ENCODE measurements around the gene RGMA.

GRCh38 chr15:93037820-93038705 is 50.9 kb downstream of the RGMA start:
- TF ChIP-seq, protein P1, sequence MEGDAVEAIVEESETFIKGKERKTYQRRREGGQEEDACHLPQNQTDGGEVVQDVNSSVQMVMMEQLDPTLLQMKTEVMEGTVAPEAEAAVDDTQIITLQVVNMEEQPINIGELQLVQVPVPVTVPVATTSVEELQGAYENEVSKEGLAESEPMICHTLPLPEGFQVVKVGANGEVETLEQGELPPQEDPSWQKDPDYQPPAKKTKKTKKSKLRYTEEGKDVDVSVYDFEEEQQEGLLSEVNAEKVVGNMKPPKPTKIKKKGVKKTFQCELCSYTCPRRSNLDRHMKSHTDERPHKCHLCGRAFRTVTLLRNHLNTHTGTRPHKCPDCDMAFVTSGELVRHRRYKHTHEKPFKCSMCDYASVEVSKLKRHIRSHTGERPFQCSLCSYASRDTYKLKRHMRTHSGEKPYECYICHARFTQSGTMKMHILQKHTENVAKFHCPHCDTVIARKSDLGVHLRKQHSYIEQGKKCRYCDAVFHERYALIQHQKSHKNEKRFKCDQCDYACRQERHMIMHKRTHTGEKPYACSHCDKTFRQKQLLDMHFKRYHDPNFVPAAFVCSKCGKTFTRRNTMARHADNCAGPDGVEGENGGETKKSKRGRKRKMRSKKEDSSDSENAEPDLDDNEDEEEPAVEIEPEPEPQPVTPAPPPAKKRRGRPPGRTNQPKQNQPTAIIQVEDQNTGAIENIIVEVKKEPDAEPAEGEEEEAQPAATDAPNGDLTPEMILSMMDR (conservative IDR thresholded peaks at IDR 0.05) = no peak
- no peak for TF ChIP-seq EZH2 (IDR thresholded peaks at IDR 0.05; ENCODE audit: low read depth)

All from PC-9 (cell line).